GM12878 (cell line): ENCODE measurements around the gene TRIM54. TPM values are rescaled to one million over a fixed set of nuclear protein-coding genes. Genes with fewer than 3 reads are reported as not detected.

Experiments
- ATAC-seq: fragments of 200-7000 bp; cut with Tn5 transposase; 3 replicates; pipeline ENCODE4 v1.9.1; 2020; ENCODE audit warnings: mild to moderate bottlenecking, moderate library complexity
- BruUV-seq: library from RNA; stranded (reverse); fragments of 400-500 nt; replicated peaks from 2 replicates; lab custom pipeline; 2021; lab: Mats Ljungman, UMichigan
- CTCF ChIA-PET: fragments of 300-600 bp; sonication (Branson Sonifier 250); formaldehyde crosslinking; extraction: SDS; loops from one replicate; lab custom pipeline; 2021; ENCODE audit warnings: inconsistent platforms; lab: Yijun Ruan, JAX
- POLR2A ChIA-PET: fragments of 350-600 bp; formaldehyde crosslinking; extraction: SDS; loops from one replicate; lab custom pipeline; 2021; ENCODE audit warnings: inconsistent platforms; lab: Charles Lee
- RAD21 ChIA-PET: fragments of 300-600 bp; sonication (Branson Sonifier 250); formaldehyde crosslinking; loops from one replicate; lab custom pipeline; 2023; ENCODE audit warnings: antibody characterized with exemption; ENCODE audit not compliant: unreplicated experiment; lab: Charles Lee
- SMC1A ChIA-PET: fragments of 300-600 bp; sonication (Branson Sonifier 250); formaldehyde crosslinking; loops from one replicate; lab custom pipeline; 2023; ENCODE audit not compliant: unreplicated experiment, uncharacterized antibody; lab: Charles Lee
- DNase-seq: peaks from one replicate; pipeline ENCODE4 v3.0.0-alpha.2; 2011; ENCODE audit warnings: low read depth, low spot score
- FAIRE-seq: peaks from 3 replicates; lab custom pipeline; 2011; peaks lifted over from hg19 to GRCh38; lab: Jason Lieb, UNC
- H2AFZ ChIP-seq: 2 replicates; pipeline ENCODE4 v1.6.0; 2011; ENCODE audit warnings: low read depth, low read length, control low read depth; ENCODE audit not compliant: control insufficient read depth
- H3K27ac ChIP-seq: 2 replicates; pipeline ENCODE4 v1.5.1; 2011; ENCODE audit warnings: control low read depth; ENCODE audit not compliant: control insufficient read depth, insufficient read depth
- H3K27me3 ChIP-seq, 2 experiments: replicated peaks in 1 of 2; 2 replicates each; pipeline versions ENCODE4 v1.6.0 to v1.6.1; 2011; ENCODE audit warnings: low read length in 1 of 2; ENCODE audit not compliant: control insufficient read depth in 2 of 2, insufficient read depth in 2 of 2
- H3K36me3 ChIP-seq, 2 experiments: 2 replicates each; pipeline ENCODE4 v1.5.1; 2011; ENCODE audit warnings: low read length in 1 of 2; ENCODE audit not compliant: control insufficient read depth in 2 of 2, insufficient read depth in 2 of 2
- H3K4me1 ChIP-seq: 2 replicates; pipeline ENCODE4 v1.6.1; 2011; ENCODE audit warnings: mild to moderate bottlenecking, low read length, moderate library complexity, mixed read lengths; ENCODE audit not compliant: control insufficient read depth, insufficient read depth
- H3K4me2 ChIP-seq: 2 replicates; pipeline ENCODE4 v1.6.0; 2011; ENCODE audit warnings: control low read depth; ENCODE audit not compliant: control insufficient read depth, insufficient read depth
- H3K4me3 ChIP-seq: fragments of 200-600 bp; sonication (generic); 2 replicates; pipeline ENCODE4 v1.5.1; 2016
- H3K79me2 ChIP-seq: 2 replicates; pipeline ENCODE4 v1.6.0; 2011; ENCODE audit warnings: low read length; ENCODE audit not compliant: control insufficient read depth, insufficient read depth
- H3K9ac ChIP-seq: 2 replicates; pipeline ENCODE4 v1.8.0; 2011; ENCODE audit warnings: low read length, control low read depth, mixed read lengths; ENCODE audit not compliant: control insufficient read depth, insufficient read depth
- H3K9me3 ChIP-seq: replicated peaks from 3 replicates; pipeline ENCODE4 v1.5.1; 2011; ENCODE audit warnings: mild to moderate bottlenecking, low read length; ENCODE audit not compliant: control insufficient read depth, insufficient read depth
- H4K20me1 ChIP-seq: 2 replicates; pipeline ENCODE4 v1.6.0; 2011; ENCODE audit not compliant: control insufficient read depth, insufficient read depth
- E2F8 ChIP-seq: fragments of 450-650 bp; IDR thresholded peaks from 2 replicates; pipeline ENCODE4 v1.6.1; 2018; ENCODE audit warnings: mild to moderate bottlenecking, low read depth, moderate library complexity; ENCODE audit not compliant: partially characterized antibody
- WRNIP1 ChIP-seq: IDR thresholded peaks from 2 replicates; pipeline ENCODE4 v1.6.1; 2011; ENCODE audit warnings: low read depth, low read length, improper control_type of control experiment, borderline replicate concordance
- WGBS: methylation state at CpG from one replicate; pipeline ENCODE4 v1.1.6; 2016; ENCODE audit warnings: low lambda C conversion rate; ENCODE audit not compliant: insufficient replicate concordance, insufficient coverage; ENCODE audit errors: missing lambda C conversion rate; 5-methylcytosine and 5-hydroxymethylcytosine counted together
- in situ Hi-C: fragments of 300-500 bp; cut with MboI; formaldehyde crosslinking; loops from 9 replicates; pipeline ENCODE4 v1.14.3; 2018; ENCODE audit warnings: mixed read lengths
- intact Hi-C: fragments of 100-400 bp; cut with micrococcal nuclease; formaldehyde crosslinking; loops from one replicate; pipeline ENCODE4 v1.14.2; 2022; ENCODE audit not compliant: unreplicated experiment
- polyA plus RNA-seq, 11 experiments: library from polyadenylated mRNA; depleted of rRNA in 4 of 11; unstranded in 6 of 11; stranded (reverse) in 5 of 11; fragments of >200 nt; fragmentation: Nextera tagmentation in 4 of 11; fragmentation: Illumina TruSeq in 1 of 11; extraction: Ambion mirVana in 4 of 11; extraction: Trizol in 1 of 11; gene quantifications; 1 replicate in 1 of 11; 2 replicates in 10 of 11; pipeline versions ENCODE4 v1.2.1 to v1.2.3, GENCODE V29; 2011 to 2016; ENCODE audit warnings: inconsistent platforms in 2 of 11, missing spikeins in 2 of 11, low read depth in 1 of 11
- total RNA-seq, 4 experiments: library from RNA; depleted of rRNA in 3 of 4; stranded (reverse); fragments of >200 nt in 3 of 4; fragmentation: Illumina TruSeq in 1 of 4; extraction: Trizol in 1 of 4; gene quantifications; 2 replicates each; pipeline versions ENCODE4 v1.2.1 to v1.2.3, GENCODE V29; 2013 to 2021

TRIM54 gene
- total and polyA plus RNA-seq, 10 of the 15 experiments (the other 5 are each of a cell fraction or from before 2014, with no cell fraction given) = 0.03 to 0.08 TPM; not detected in 8

GRCh38 chr2:27304488-27305240, 22.4 kb downstream of the TRIM54 start:
- Histone ChIP-seq H3K27ac (no peak overlapping the region), H3K4me3 (no peak overlapping the region), H3K79me2 (no peaks in the 10 kb centered on the region), H3K36me3 (no peaks in the 10 kb centered on the region), H3K27me3 (no peaks in the 10 kb centered on the region; a peak in 1 of 4 replicates), H2AFZ (no peak overlapping the region), H3K9me3 (no peaks in the 10 kb centered on the region; the same call in 2 of the 3 replicates), H3K4me1 (no peaks in the 10 kb centered on the region), H3K9ac (no peak overlapping the region), H4K20me1 (no peaks in the 10 kb centered on the region), H3K4me2 (no peak overlapping the region)
- POLR2A ChIA-PET = interaction anchor here (0.5 kb wide), 1 partner anchor 256 kb away, joined by 9 read pairs; no protein-coding TSS in a partner anchor
- no TSS peak for BruUV-seq
- RAD21 ChIA-PET = no interaction called here
- intact Hi-C loops = loop anchor here (5.0 kb wide), 1 partner anchor 342 kb away; no protein-coding TSS in a partner anchor
- 79% methylated on average over 13 of the region's 13 CpGs for WGBS
- CTCF ChIA-PET = interaction anchor here (1.4 to 3.7 kb wide), 7 partner anchors 18 to 205 kb away, joined by 3 to 60 read pairs (median 12); partner anchors contain the start of gene MPV17
- ATAC-seq (no peak), FAIRE-seq (no peak), DNase-seq (no peak)
- SMC1A ChIA-PET = interaction anchor here (2.4 kb wide), 1 partner anchor 25 kb away, joined by 17 read pairs; no protein-coding TSS in a partner anchor
- no peak for TF ChIP-seq WRNIP1
- TF ChIP-seq E2F8 = no peak
- in situ Hi-C loops = no loop called here
